ENCODE data around the gene OLA1. TPM values are rescaled to one million over a fixed set of nuclear protein-coding genes. Genes with fewer than 3 reads are reported as not detected.

The OLA1 gene
- total RNA-seq, 1 experiment from 2014 or later = 182 TPM

GRCh38 chr2:174025271-174026121 is 222.8 kb downstream of the OLA1 start:
- Histone ChIP-seq H3K4me3 (ENCODE audit: low read length) (no peak overlapping the region), H3K4me2 (ENCODE audit: low read length) (no peak overlapping the region), H3K27me3 (ENCODE audit: low read length) (no peaks in the 10 kb centered on the region), H3K9me3 (ENCODE audit: low read length) (no peaks in the 10 kb centered on the region), H4K20me1 (ENCODE audit: low read length) (no peaks in the 10 kb centered on the region), H2AFZ (ENCODE audit: low read length) (no peak overlapping the region), H3K36me3 (ENCODE audit: low read depth, low read length) (no peaks in the 10 kb centered on the region), H3K9ac (ENCODE audit: low read length) (peak overlapping the region; percentile 73; the same call in 1 of the 2 replicates), H3F3A (ENCODE audit: low read length, unreplicated experiment) (no peaks in the 10 kb centered on the region), H3K9me2 (replicated peaks; ENCODE audit: low read length) (no peaks in the 10 kb centered on the region), H3K79me2 (ENCODE audit: low read length) (no peaks in the 10 kb centered on the region), H3K4me1 (ENCODE audit: insufficient read depth, low read length) (peaks cover 12% of the 10 kb centered on the region; the same call in 1 of the 2 replicates), H3K27ac (ENCODE audit: low read length) (peak overlapping the region; percentile 97)
- POLR2A ChIA-PET (ENCODE audit: unreplicated experiment) = no interaction called here
- ATAC-seq (no peak), DNase-seq (no peak)
- intact Hi-C loops (cut with micrococcal nuclease) = no loop called here
- CTCF ChIA-PET = no interaction called here
- no TSS peak for BruUV-seq (replicated peaks)
- no peak for TF ChIP-seq EZH2phosphoT487 (IDR thresholded peaks at IDR 0.05; ENCODE audit: borderline replicate concordance, low read length)
- TF ChIP-seq EZH2 (IDR thresholded peaks at IDR 0.05; ENCODE audit: low read length, unreplicated experiment) = no peak
- TF ChIP-seq CTCF (conservative IDR thresholded peaks at IDR 0.05; ENCODE audit: low read depth, low read length) = no peak

- no peaks in the 10 kb centered on the region for H3K27me3 ChIP-seq (ENCODE audit: low read length)
- no peaks in the 10 kb centered on the region for H4K20me1 ChIP-seq (ENCODE audit: low read length)
- ChIA-PET POLR2A (ENCODE audit: unreplicated experiment) (no interaction called here), CTCF (no interaction called here)
- H3K9me2 ChIP-seq (replicated peaks; ENCODE audit: low read length) = no peaks in the 10 kb centered on the region
- no peaks in the 10 kb centered on the region for H3K9me3 ChIP-seq (ENCODE audit: low read length)
- H2AFZ ChIP-seq (ENCODE audit: low read length) = no peak overlapping the region
- no peak overlapping the region for H3K4me3 ChIP-seq (ENCODE audit: low read length)
- DNase-seq (peak; percentile 44), ATAC-seq (no peak; the same call in 1 of the 2 replicates)
- H3K36me3 ChIP-seq (ENCODE audit: low read depth, low read length) = no peaks in the 10 kb centered on the region
- BruUV-seq (replicated peaks) = no TSS peak
- H3K9ac ChIP-seq (ENCODE audit: low read length) = peak overlapping the region; percentile 73
- H3K27ac ChIP-seq (ENCODE audit: low read length) = peak overlapping the region; percentile 97
- H3K4me2 ChIP-seq (ENCODE audit: low read length) = no peak overlapping the region
- no peaks in the 10 kb centered on the region for H3K79me2 ChIP-seq (ENCODE audit: low read length)
- intact Hi-C loops (cut with micrococcal nuclease) = no loop called here
- H3F3A ChIP-seq (ENCODE audit: low read length, unreplicated experiment) = no peaks in the 10 kb centered on the region
- TF ChIP-seq EZH2 (IDR thresholded peaks at IDR 0.05; ENCODE audit: low read length, unreplicated experiment) = no peak
- no peak for TF ChIP-seq EZH2phosphoT487 (IDR thresholded peaks at IDR 0.05; ENCODE audit: borderline replicate concordance, low read length)
- no peak for TF ChIP-seq CTCF (conservative IDR thresholded peaks at IDR 0.05; ENCODE audit: low read depth, low read length)
- H3K4me1 ChIP-seq (ENCODE audit: insufficient read depth, low read length) = peaks cover 12% of the 10 kb centered on the region; the same call in 1 of the 2 replicates
These were observed 223.6 kb downstream of the OLA1 start for GRCh38 chr2:174024524-174025270.

Measured in PC-3 (cell line).